M059J (cell line): ENCODE results near the gene LAMB1. TPM values are rescaled to one million over a fixed set of nuclear protein-coding genes. Genes with fewer than 3 reads are reported as not detected.
"Not testable (repeated sequence)": the region's sequence is repeated elsewhere in the genome, so short reads cannot be mapped to it uniquely, and the experiment has no call there.

Source experiments
- DNase-seq: peaks from one replicate; pipeline ENCODE4 v3.0.0-alpha.2; 2012; ENCODE audit warnings: low read depth
- total RNA-seq: library from RNA; depleted of rRNA; stranded (reverse); fragments of >200 nt; shearing (Covaris generic); gene quantifications from 2 replicates; pipeline ENCODE4 v1.2.3, GENCODE V29; 2014

LAMB1 gene
- total RNA-seq, 1 experiment from 2014 or later, result 225 TPM

DNA sequence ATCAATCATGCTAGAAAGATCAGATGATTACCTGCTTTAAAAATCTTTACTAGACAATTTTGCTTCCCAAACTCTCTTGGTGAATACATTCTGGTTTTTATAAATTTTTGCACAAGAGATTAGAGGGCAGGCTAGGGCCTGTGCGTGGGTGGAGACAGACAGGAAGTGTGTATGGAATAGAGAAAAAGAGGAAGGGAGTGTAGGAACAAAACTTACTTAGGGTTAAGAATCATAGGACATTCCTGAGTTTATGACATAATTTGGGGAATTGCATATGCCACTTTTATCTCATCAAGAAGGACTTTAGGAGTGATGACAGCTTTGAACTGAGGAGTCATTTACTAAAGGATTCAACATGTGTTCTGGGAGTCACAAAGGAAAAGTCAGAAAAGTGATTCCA is 31.3 kb downstream of the LAMB1 start:
- DNase-seq, result no peak

DNA sequence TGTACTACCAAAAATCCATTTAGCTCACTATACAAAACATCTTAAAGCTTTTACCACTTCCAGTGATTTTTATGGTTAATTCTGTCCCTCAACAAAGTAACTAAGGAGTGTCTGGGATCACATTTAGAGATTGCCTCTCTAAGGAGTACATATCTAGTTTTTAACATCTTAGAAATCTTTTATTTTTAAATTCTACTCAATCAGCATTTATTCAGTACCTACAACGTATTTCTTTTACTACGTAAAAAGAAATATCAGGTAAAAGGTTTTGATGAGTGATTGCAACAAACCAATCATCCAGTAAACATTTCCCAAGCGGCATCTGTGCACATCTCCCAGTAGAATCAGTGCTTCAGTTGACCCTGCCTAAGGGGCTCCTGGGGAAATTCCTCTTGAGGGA is 31.9 kb downstream of the LAMB1 start:
- no peak for DNase-seq

DNA sequence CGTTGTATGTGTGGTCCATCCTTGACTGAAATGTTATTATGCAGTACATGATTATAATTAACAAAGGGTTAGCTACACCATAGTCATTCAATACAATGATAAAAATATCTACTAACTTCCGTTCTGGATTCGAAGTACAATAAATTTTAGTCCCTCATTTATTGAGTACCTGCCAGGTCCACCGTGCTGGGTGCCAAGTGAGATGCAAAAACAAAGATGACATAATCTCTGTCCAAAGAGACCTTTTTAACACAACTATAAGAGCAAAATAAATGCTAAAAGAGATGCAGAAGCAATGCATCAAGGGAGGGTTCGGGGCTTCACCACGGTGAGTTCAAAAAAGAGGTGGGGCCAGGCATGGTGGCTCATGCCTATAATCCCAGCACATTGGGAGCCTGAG is 33.1 kb downstream of the LAMB1 start:
- no peak for DNase-seq

DNA sequence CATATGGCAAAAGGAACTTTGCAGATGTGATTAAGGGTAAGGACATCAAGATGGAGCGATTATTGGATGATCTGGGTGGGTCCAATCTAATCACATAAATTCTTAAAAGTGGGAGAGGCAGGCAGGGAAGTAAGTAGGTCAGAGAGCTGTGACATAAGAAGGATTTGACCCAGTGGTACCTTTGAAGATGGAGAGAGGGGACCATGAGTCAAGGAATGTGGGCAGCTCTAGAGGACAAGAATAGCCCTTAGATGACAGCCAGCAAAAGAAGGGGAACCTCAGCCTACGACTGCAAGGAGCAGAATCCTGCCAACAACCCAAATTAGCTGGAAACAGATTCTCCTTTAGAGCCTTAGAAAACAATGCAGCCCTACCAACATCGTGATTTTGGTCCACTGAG is 34.5 kb downstream of the LAMB1 start:
- DNase-seq, result no peak

DNA sequence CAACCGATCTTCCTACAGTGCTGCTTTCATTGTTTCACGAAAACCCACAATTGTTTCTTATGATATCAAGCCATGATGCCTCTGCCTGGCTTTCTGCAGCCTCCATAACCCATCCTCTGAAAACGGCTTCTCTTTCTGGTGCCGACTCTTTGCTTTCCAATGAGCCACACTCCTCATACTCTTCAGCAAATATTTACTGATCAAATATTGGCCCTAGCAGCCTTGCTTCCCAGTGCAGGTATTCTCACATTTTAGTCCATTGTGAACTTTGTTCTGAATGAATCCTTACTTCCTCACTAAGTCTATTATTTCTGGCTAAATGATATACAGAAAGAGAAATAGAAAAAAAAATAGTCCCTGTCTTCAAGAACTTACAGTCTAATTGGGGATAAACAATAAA is 35.5 kb downstream of the LAMB1 start:
- DNase-seq, result no peak

DNA sequence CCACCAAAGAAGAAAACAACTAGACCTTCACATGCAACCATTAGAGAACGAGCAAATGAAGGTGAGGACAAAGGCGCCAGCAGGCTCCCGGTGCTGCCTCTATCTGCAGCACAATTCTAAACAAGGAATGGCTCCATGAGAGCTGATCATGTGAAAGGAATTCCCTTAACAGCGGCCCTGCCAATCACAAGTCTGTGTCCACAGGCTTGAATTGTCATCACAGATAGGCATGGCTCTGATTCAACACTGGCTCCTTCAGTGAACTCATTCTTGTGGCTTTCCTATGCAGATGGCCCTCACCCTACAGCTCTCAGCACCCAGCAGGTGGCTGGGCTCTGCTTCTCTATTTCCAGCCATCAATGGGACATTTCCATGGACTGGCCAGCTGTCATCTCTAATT is 36.2 kb downstream of the LAMB1 start:
- peak; percentile 95 for DNase-seq

DNA sequence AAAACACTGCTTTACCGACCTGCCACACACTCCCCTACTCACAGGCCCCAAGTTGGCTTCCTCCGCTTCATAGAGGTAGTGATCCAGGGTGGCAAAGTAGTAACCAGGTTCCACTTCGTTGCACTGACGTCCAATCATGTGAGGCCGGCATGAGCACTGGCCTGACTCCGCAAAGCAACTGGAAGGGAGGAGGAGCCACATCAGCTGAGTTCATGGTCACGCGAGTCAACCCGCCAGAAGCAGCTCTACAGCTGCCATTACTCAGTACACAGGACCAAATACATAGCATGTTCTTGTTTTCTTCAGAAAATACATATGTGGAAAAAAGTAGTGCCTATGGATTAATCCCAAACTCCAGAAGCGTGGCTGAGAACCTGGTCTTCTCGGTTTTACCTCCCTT is 38.5 kb downstream of the LAMB1 start:
- no peak for DNase-seq

DNA sequence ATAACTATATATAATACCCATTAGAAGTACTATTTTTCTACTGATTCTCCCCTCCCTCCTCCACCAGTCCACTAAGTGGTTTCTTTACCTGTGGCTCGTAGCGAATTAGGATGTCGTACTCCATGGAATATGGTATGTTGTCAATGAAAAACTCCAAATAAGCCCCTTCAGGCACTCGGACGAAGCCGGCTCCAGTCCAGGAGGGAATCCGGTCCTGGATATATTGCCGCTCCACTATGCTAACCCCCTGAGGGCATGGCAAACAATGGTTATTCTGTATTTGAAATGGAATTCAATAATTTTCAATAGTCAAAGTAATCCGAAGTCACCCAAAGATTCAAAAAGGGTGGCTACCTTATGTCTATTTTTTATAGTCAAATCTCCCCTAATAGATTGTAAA is 40.1 kb downstream of the LAMB1 start:
- DNase-seq, result no peak

- DNase-seq, result no peak
Measured at GRCh38 chr7:107961405-107961804, 41.6 kb downstream of the LAMB1 start.

DNA sequence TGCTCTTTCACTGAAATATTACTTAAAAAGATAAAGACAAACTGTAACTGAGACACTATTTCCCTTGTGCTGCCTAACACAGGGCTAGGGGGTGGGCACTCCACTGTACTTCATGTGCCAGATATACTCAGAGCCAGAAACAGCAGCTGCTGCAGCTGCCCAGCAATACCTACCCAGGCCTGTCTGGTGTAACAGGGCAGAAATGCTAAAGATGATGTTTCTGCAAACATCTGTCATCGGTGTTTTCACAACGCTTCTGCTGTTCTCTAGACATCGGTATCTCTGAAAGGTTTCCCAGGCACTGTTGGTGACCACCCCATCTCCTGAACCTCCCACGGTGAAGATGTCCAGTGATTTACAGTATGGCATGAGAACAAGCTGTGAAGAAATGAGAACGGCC is 42.7 kb downstream of the LAMB1 start:
- no peak for DNase-seq

DNA sequence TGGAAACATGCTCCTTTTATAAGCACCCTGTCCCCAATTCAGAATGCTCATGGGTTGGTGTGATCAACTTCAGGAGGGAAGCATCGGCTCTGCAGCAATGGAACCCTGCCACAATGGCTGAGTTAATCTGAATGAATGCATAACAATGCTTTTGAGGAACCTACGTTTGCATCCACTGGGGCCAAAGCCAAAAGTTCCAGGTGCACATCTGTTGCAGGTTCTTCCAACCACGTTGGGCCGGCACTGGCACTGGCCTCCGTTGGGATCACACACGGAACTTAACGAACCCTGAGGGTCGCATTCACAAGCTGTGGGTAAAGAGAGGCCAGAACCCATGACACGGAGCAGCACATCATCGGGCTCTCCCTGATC is 43.4 kb downstream of the LAMB1 start:
- DNase-seq, result no peak

DNA sequence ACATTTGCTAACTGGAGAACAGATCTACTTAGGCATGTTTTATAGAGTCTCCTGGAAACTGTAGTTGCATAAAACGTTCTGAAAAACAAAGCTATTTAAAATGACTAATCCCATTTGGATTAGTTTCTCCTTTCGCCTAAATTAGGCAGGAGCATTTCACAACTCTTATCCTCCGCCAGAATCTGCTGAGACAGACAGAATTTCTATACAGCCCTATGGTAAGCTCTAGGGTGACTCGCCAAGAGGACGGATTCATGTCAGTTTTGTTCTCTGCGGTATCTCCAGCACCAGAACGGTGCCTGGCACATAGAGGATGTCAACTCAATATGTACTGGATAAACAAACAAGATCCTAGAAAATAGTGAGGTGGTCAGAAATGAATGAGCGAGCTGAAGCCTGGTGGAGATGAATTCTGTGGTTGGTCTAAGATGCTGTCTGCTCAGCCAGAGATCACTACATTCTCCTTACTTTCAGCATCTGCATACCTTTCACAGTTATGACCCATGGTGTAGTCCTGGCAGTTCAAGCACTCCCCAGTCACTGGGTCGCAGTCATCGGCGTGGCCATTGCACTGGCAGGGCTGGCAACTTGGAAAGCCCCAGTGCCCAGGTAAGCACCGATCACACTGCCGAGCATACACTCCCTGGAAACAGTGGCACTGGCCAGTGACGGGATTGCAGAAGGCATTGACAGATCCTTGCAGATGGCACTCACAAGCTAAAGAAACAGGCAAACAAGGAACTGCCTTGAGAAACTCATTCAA is 44.0 kb downstream of the LAMB1 start:
- peak; percentile 85 for DNase-seq

DNA sequence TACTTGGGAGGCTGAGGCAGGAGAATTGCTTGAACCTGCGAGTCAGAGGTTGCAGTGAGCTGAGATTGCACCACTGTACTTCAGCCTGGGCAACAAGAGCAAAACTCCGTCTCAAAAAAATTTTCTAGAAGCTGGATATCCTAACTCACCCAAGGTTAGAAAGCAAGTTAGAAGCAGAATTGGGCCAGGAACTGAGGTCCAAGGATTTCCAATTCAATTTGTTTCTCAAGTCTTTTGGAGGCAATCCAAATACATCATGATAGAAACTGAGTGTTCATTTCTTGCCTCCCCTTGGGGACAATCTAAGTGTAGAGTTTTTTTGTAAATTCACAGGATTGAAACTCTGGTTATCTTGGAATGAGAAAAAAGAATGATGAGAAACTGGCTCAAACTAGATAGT is 45.5 kb downstream of the LAMB1 start:
- DNase-seq, result no peak

- DNase-seq, result not testable (repeated sequence)
Measured at GRCh38 chr7:107956950-107957349, 46.0 kb downstream of the LAMB1 start.

DNA sequence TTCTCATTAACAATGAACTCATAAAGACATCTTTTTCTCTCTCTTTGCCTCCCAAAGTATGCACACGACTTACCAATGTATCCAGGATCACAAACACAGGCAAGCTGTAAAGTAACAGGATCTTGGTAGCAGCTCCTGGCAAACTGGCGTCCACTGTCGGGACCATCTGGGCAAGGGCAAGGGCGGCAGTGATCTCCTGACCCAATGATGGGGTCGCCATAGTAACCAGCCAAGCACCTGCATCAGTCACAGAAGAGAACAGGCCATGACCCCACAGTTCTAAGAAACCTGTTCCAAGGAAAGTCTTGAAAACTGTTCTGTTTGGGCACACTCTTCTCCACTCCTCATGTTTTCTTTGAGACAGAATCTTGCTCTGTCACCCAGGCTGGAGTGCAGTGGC is 47.6 kb downstream of the LAMB1 start:
- no peak for DNase-seq

DNA sequence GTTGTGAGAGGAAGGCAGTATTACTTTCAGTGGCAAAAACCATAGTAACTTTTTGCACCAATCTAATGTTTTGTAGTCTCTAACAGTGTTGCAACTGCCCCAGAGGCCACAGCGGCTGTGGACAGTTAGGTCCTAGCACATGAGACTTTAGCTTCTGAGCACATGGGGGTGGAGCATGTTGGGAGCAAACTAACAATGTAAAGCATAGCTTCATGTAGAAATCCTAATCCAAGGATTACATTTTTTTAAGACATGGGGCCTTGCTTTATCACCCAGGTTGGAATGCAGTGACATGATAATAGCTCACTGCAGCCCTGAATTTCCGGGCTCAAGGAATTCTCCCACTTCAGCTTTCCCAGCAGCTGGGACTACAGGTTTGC is 49.0 kb downstream of the LAMB1 start:
- no peak for DNase-seq

GRCh38 chr7:107953265-107953923 is 49.6 kb downstream of the LAMB1 start:
- peak; percentile 32 for DNase-seq

DNA sequence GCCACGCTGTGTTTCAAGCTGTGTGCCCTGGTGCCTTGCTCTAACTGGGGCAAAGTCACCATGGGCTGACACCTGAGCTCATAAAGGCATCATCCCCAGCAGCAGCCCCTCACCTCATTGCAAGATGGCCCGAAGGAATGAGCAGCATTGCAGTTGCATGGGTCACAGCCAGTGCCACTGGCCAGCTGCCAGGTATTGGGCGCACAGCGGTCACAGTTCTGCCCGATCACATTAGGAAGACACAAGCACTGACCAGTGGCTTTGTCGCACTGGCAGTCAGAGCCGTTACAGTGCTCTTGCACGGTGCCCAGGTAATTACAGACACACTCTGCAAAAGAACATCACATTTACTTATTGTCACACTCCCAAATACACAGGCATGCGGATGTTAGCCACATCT is 51.1 kb downstream of the LAMB1 start:
- DNase-seq, result peak; percentile 36

DNA sequence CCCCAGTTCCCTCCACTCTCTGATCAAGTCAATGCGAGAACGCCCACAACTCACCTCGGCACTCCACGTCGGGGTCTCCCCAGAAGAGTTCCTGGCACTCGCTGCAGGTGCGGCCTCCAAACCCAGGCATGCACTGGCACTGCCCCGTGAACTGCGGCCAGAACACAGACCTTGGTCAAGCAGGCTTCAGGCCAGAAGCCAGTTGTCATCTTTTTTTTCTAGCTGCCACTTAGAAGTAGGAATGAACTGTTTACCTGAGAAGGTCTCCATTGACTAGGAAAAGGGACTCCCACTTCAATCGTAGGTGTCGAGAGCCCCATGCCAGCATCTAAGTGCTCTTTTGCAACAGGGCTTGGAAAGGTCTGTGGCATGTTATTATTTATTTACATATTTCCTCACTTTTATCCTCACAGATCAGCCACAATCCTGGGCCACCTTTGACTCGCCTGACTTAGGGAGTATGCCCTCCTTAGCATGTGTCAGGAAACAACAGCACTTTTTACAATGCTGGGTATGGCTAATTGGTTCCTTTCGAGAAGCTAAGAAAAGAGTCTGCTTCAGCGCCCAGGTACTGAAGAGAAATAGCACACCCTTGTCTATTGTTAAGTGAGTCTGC is 51.7 kb downstream of the LAMB1 start:
- peak; percentile 10 for DNase-seq

DNA sequence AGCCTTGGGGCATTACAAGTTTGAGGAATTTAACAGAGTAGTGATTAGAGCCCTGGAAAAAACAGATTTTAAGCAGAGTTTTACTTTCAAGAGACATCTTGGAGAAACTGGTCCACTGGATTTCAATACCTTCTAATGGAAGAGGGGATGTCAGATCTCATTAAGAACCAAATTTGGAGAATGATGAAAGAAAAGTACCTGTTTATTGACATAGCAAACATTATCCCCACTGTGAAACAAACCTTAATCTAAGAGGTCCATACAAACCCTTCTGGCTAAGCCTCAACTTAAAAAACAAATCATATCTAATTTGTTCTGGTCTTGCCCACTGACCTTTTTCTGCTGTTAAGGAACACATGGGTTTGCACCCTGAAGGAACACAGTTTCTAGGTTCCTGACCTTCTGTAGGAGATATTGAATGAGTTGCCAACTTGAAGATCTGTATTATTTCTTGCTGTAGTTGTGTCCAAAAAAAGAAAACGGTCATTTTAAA is 53.5 kb downstream of the LAMB1 start:
- no peak for DNase-seq

DNA sequence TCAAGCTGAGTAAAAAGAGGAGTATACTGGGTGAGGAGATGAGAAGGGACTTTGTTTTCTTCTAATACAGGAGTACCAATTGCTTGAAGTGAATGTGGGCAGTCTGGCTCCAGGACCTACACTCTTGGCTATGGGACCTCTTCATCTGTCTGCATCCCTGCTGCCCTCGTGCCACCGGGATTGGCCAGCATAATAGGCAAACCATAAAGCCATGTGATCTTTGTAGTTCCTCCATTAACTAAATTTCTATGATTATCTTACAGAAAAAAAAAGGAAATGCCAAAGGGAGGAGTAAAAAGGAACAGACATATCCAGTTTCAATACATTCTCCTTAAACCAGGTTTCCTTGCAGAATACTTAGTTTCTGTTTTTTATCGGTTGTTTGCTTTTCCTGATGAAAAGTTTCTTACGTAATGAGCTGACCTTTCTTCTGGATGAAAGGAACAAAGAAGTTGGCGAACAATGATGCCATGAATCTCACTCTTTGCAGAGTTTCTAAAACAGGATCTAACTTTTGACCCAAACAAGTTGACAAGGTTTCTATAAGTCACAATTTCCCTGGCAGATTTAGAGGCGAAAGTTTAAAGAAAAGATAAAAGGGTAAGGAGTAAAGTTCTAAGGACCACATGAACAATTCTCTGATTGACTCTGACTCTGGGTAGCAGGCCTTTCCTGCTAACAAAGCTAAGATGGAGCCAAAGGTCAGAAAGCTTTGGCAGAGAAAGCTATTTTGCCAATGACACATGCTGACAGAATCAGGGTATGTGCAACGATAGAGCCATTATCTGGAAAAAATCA is 54.1 kb downstream of the LAMB1 start:
- DNase-seq, result peak; percentile 99

- no peak for DNase-seq
Measured at GRCh38 chr7:107946881-107947280, 56.1 kb downstream of the LAMB1 start.
